ENCODE measurements around the gene SNRNP40. TPM values are rescaled to one million over a fixed set of nuclear protein-coding genes. Genes with fewer than 3 reads are reported as not detected.
A peak's percentile ranks its signal among the peaks of the same experiment; 100 is the strongest.
"Not testable (repeated sequence)": the region's sequence is repeated elsewhere in the genome, so short reads cannot be mapped to it uniquely, and the experiment has no call there.

Gene SNRNP40
- total RNA-seq, 1 donor from 2014 or later, result 118 TPM

DNA sequence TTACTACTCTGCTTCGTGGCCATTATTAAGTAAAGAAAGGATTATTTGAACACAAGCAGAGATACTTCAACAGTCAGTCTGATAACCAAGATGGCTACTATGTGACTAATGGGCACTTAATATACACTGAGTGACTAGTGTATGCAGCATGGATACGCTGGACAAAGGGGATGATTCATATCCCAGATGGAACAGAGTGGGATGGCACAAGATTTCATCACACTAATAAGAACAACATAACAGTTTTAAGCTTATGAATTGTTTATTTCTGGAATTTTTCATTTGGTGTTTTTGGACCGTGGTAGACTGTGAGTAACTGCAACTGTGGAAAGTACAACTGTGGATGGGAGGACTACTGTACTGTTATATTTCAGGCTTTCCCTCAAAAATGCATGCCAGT is 9.7 kb upstream of the SNRNP40 start:
- peaks cover 7% of the 10 kb centered on the region for H3K36me3 Mint-ChIP-seq (ENCODE audit: low read depth)
- peaks cover 10% of the 10 kb centered on the region for H3K4me1 Mint-ChIP-seq (ENCODE audit: low read depth)
- intact Hi-C loops (cut with micrococcal nuclease), result no loop called here
- H3K9me3 Mint-ChIP-seq, result no peaks in the 10 kb centered on the region
- H3K4me3 Mint-ChIP-seq, result no peak overlapping the region
- DNase-seq (ENCODE audit: low spot score), result no peak
- no peak overlapping the region for H3K27ac Mint-ChIP-seq
- H3K27me3 Mint-ChIP-seq (ENCODE audit: insufficient read depth), result no peaks in the 10 kb centered on the region

DNA sequence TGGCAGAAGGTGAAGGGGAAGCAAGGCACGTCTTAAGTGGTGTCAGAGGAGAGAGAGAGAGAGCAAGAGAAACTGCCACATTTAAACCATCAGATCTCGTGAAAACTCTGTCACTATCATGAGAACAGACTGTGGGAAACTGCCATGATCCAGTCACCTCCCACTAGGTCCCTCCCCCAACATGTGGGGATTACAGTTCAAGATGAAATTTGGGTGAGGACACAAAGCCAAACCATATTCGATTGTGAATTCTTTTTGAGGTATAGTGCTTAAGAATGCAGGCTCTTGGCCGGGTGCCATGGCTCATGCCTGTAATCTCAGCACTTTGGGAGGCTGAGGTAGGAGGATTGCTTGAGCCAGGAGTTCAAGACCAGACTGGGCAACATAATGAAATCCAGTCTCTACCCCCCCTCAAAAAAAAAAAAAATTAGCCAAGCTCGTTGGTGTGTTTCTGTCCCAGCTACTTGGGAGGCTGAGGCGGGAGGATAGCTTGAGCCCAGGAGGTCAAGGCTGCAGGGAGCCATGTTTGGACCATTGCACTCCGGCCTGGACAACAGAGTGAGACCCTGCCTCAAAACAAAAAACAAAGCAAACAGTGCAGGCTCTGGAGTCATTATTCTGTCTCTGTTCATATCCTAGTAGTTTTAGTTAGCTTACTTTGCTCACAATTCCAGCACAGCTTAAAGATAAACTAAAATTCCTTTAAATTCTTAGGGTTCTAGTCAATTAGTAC is 6.3 kb upstream of the SNRNP40 start:
- H3K9me3 Mint-ChIP-seq, result no peaks in the 10 kb centered on the region

DNA sequence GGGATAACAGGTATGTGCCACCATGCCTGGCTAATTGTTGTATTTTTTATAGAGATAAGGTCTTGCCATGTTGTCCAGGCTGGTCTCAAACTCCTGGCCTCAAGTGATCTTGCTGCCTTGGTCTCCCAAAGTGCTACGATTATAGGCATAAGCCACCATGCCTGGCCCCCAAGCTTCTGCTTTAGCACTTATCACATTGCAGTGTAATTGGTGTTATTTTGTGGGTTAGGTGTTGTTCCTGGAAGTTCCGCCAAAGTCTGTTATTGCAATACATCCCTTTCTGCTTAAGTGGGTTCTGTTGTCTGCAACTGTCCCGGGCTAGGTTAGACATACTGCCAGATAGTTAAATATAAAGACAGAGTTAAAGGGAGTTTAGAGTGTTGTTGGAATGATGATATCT is 3.6 kb upstream of the SNRNP40 start:
- Mint-ChIP-seq H3K27me3 (ENCODE audit: insufficient read depth) (no peaks in the 10 kb centered on the region), H3K4me3 (no peak overlapping the region), H3K36me3 (ENCODE audit: low read depth) (peaks cover 8% of the 10 kb centered on the region), H3K9me3 (no peaks in the 10 kb centered on the region), H3K27ac (no peak overlapping the region), H3K4me1 (ENCODE audit: low read depth) (peaks cover 15% of the 10 kb centered on the region)
- intact Hi-C loops (cut with micrococcal nuclease), result no loop called here
- DNase-seq (ENCODE audit: low spot score), result no peak

More for the DNA sequence above, 6.3 kb upstream of the SNRNP40 start:
- Mint-ChIP-seq H3K27me3 (ENCODE audit: insufficient read depth) (no peaks in the 10 kb centered on the region), H3K27ac (no peak overlapping the region), H3K4me1 (ENCODE audit: low read depth) (peaks cover 18% of the 10 kb centered on the region), H3K4me3 (no peak overlapping the region), H3K36me3 (ENCODE audit: low read depth) (peaks cover 5% of the 10 kb centered on the region)
- intact Hi-C loops (cut with micrococcal nuclease), result no loop called here
- no peak for DNase-seq (ENCODE audit: low spot score)

DNA sequence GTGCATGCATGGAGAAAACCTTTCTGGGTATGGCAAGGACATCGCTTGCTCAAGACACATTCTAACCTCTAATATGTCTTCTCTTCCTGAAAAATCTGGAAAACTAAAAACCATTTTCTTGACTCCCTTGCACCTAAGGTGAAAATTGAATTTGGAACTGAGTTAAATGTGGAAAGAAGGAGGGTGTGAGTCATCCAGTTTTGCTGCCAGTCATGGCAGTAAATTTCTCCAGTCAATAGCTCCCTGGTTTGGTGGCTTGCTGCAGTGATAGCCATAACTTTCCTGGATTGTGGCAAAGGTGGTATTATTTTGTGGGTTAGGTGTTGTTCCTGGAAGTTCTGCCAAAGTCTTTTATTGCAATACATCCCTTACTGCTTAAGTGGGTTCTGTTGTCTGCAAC is 2.8 kb upstream of the SNRNP40 start:
- no peaks in the 10 kb centered on the region for H3K27me3 Mint-ChIP-seq (ENCODE audit: insufficient read depth)
- no peak overlapping the region for H3K27ac Mint-ChIP-seq
- DNase-seq (ENCODE audit: low spot score), result no peak
- H3K9me3 Mint-ChIP-seq, result no peaks in the 10 kb centered on the region
- peaks cover 12% of the 10 kb centered on the region for H3K36me3 Mint-ChIP-seq (ENCODE audit: low read depth)
- peak overlapping the region; percentile 3 for H3K4me3 Mint-ChIP-seq
- intact Hi-C loops (cut with micrococcal nuclease), result loop anchor here (5.0 to 10.0 kb wide), 3 partner anchors 545 to 1885 kb away; partner anchors contain the start of genes LAPTM5, RBBP4, TRIM62 and ZBTB8OS
- peaks cover 15% of the 10 kb centered on the region for H3K4me1 Mint-ChIP-seq (ENCODE audit: low read depth)

DNA sequence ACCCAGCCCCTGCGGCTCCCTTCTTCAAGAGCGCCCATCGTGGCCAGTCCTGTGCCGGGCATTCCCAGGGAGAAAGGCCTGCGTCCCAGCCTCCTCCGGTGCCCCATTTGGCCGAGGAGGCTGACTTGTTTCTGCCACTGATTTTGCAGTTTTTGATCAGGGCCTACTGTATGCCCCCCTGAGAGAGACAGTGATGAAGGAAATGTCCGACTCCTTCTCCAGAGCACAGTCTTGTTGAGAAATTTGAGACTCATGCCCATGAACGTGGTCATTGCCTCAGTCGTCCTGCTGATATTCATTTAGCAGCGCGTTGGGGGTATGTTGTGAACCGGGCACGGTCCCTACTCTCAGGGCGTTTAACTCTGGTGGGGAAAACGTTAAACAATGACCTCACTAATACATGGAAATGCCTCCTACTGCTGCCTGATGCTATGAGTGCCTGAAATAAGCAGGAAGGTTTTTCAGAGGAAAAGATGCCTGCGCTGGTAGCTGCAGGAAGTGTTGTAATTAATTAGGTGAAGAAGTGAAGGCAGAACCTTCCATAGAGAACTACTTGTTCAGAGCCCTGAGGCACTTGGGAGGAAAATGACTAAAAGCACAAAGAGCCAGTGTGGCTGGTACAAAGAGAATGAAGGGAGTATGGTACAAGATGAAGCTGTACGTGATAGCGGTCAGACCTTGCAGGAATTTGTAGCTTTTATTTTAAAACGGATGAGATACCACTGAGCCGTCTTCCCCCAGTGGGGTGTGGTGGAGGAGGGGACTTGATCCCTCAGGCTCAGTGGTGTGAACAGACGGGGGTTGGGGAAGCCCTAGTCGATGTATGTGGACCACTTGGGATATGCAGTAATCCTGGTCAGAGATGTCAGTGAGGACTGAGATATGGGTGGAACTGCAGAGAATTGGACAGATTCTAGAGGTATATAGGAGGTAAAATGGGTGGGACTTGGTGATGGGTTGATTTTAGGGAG is 974 bp upstream of the SNRNP40 start:
- no peaks in the 10 kb centered on the region for H3K27me3 Mint-ChIP-seq (ENCODE audit: insufficient read depth)
- DNase-seq (ENCODE audit: low spot score), result no peak
- intact Hi-C loops (cut with micrococcal nuclease), result loop anchor here (2.0 to 10.0 kb wide), 10 partner anchors 37 to 1887 kb away; partner anchors contain the start of genes LAPTM5, PUM1, RBBP4 and TRIM62

DNA sequence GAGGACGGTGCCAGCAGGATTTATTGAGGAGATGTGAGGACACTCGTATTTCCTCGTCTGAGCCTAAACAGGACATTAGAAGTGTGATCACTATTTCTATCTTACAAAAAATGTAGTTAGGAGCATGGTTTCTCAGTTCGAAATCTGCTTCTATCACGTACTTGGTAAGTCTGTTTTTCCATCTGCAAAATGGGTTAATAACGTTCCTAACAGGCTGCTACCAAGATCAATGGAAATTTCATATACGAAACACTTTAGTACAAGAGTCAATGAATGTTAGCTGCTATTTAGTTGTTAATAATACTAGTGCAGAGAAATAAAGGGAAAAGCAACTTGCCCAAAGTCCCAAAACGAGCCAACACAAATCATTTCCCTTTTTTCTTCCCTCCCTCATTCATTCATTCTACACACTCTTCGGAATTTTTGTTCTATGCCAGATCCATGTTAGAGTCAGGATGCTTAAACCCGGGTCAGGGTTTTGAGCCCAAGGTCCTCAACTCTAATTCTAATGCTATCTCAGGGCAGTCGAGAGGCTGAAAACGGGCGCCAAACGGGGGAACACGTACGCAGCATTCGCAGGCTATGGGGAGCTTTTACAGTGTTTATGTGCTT is 608 bp downstream of the SNRNP40 start:
- Mint-ChIP-seq H3K4me1 (ENCODE audit: low read depth) (peaks cover 28% of the 10 kb centered on the region), H3K27me3 (ENCODE audit: insufficient read depth) (no peaks in the 10 kb centered on the region), H3K36me3 (ENCODE audit: low read depth) (peaks cover 32% of the 10 kb centered on the region), H3K27ac (no peak overlapping the region), H3K4me3 (no peak overlapping the region), H3K9me3 (no peaks in the 10 kb centered on the region)
- no peak for DNase-seq (ENCODE audit: low spot score)
- intact Hi-C loops (cut with micrococcal nuclease), result loop anchor here (1.0 to 10.0 kb wide), 12 partner anchors 39 to 1889 kb away; partner anchors contain the start of genes LAPTM5, PEF1, PUM1 and RBBP4

More for the DNA sequence above, 974 bp upstream of the SNRNP40 start:
- H3K27ac Mint-ChIP-seq, result no peak overlapping the region
- peaks cover 23% of the 10 kb centered on the region for H3K36me3 Mint-ChIP-seq (ENCODE audit: low read depth)
- peaks cover 27% of the 10 kb centered on the region for H3K4me1 Mint-ChIP-seq (ENCODE audit: low read depth)
- H3K9me3 Mint-ChIP-seq, result no peaks in the 10 kb centered on the region
- H3K4me3 Mint-ChIP-seq, result no peak overlapping the region

DNA sequence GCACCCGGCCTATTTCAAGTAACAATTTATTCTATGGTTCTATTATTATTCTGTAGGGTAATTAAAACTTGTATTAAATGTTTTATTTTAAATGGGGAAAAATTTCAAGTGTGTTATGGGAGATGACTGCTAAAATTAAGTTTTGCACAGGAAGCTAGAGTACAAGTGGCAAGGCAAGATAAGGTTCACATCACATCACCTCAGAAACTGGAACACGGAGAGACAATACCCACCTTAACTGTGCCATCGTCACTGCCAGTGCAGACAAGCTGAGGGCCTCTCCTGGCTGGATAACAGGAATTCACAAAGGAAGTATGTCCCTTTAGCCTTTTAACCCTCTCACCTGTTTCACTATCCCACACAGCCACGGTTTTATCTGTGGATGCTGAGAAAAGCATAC is 7.6 kb downstream of the SNRNP40 start:
- H3K27me3 Mint-ChIP-seq (ENCODE audit: insufficient read depth), result no peaks in the 10 kb centered on the region

DNA sequence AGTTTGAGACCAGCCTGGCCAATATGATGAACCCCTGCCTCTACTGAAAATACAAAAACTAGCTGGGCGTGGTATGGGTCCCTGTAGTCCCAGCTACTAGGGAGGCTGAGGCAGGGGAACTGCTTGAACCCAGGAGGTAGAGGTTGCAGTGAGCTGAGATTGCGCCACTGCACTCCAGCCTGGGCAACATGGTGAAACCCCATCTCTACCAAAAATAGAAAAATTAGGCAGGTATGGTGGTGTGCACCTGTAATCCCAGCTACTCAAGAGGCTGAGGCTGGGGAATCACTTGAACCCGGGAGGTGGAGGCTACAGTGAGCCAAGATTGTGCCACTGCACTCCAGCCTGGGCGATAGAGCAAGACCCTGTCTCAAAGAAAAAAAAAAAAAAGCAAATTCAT is 8.8 kb downstream of the SNRNP40 start:
- H3K4me1 Mint-ChIP-seq (ENCODE audit: low read depth), result peaks cover 13% of the 10 kb centered on the region
- H3K27ac Mint-ChIP-seq; H3K4me3 Mint-ChIP-seq; H3K27me3 Mint-ChIP-seq (ENCODE audit: insufficient read depth); H3K9me3 Mint-ChIP-seq; DNase-seq (ENCODE audit: low spot score); intact Hi-C loops (cut with micrococcal nuclease): not testable (repeated sequence)
- peaks cover 36% of the 10 kb centered on the region for H3K36me3 Mint-ChIP-seq (ENCODE audit: low read depth)

More for the DNA sequence above, 7.6 kb downstream of the SNRNP40 start:
- Mint-ChIP-seq H3K4me1 (ENCODE audit: low read depth) (peaks cover 17% of the 10 kb centered on the region), H3K36me3 (ENCODE audit: low read depth) (peaks cover 39% of the 10 kb centered on the region), H3K4me3 (no peak overlapping the region), H3K27ac (no peak overlapping the region), H3K9me3 (no peaks in the 10 kb centered on the region)
- no peak for DNase-seq (ENCODE audit: low spot score)
- intact Hi-C loops (cut with micrococcal nuclease), result no loop called here

DNA sequence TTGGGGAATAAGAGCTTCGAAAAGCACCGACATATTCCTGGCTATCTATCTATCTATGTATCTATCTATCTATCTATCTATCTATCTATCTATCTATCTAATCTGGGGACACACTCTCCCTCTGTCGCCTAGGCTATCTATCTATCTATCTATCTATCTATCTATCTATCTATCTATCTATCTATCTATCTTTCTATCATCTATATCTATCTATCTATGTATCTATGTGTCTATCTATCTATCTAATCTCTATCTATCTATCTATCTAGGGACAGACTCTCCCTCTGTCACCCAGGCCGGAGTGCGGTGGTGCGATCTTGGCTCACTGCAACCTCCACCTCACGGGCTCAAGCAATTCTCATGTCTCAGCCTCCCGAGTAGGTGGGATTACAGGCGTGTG is 14.2 kb downstream of the SNRNP40 start:
- peaks cover 32% of the 10 kb centered on the region for H3K36me3 Mint-ChIP-seq (ENCODE audit: low read depth)
- H3K27me3 Mint-ChIP-seq (ENCODE audit: insufficient read depth); H3K27ac Mint-ChIP-seq; DNase-seq (ENCODE audit: low spot score); intact Hi-C loops (cut with micrococcal nuclease); H3K4me1 Mint-ChIP-seq (ENCODE audit: low read depth); H3K4me3 Mint-ChIP-seq; H3K9me3 Mint-ChIP-seq: not testable (repeated sequence)

DNA sequence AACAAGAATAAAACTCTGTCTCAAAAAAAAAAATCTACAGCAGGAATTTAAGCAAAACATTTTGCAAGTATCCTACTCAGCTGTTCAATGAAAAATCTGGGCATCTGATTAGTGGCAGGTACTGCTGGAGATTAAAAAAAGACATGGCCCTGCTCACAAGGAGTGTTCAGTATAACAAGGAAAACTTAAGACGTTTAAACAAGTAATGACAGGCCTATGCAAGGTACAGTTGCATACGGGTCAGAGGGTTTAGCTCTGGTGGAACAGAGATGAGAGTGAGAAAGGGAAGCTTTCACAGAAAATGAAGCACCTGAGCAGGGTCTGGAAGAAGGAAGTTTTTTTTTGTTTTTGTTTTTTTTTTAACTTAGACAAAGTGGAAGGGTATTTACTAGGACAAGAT is 23.0 kb downstream of the SNRNP40 start:
- Mint-ChIP-seq H3K4me3 (no peak overlapping the region), H3K4me1 (ENCODE audit: low read depth) (peaks cover 4% of the 10 kb centered on the region), H3K9me3 (no peaks in the 10 kb centered on the region), H3K27ac (no peak overlapping the region), H3K36me3 (ENCODE audit: low read depth) (peaks cover 51% of the 10 kb centered on the region), H3K27me3 (ENCODE audit: insufficient read depth) (no peaks in the 10 kb centered on the region)
- intact Hi-C loops (cut with micrococcal nuclease), result no loop called here
- no peak for DNase-seq (ENCODE audit: low spot score)

DNA sequence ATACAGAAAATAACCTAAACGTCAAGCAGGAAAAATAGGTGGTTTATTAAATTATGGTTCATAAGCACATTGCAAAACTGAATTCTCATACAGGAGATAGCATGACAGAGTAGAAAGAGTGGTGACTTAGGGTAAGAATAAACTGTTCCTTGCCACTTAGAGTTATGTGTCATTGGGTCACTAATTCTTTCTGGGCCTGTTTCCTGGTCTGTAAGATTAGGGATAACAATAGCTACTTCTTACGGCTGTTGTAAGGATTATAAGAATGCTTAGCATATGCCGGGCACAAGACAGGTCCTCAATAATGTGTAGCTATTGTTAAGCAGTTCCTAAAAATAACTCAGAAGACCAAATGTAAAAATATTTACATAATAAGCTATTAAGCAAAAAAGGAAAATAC is 24.2 kb downstream of the SNRNP40 start:
- Mint-ChIP-seq H3K36me3 (ENCODE audit: low read depth) (peaks cover 48% of the 10 kb centered on the region), H3K27ac (no peak overlapping the region)
- intact Hi-C loops (cut with micrococcal nuclease), result no loop called here

DNA sequence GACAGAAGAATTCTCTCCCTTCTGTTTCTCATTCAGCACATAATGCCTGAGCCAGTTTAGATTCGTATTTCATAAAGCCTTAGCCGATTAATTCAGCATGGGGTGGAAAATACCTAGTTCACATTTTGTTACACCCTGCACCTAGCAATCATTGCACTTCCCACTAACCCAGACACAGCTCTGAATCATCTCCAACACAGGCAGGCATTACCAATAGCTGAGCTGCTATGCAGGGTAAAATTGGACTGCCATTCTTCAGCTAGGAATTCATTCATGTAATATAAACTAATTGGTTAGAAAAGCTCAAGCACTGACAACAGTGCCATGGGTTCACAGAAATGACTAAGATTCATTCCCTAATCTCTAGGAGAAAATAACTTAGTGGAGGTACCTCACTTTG is 30.0 kb downstream of the SNRNP40 start:
- peaks cover 51% of the 10 kb centered on the region for H3K36me3 Mint-ChIP-seq (ENCODE audit: low read depth)

More for the DNA sequence above, 24.2 kb downstream of the SNRNP40 start:
- Mint-ChIP-seq H3K27me3 (ENCODE audit: insufficient read depth) (no peaks in the 10 kb centered on the region), H3K4me1 (ENCODE audit: low read depth) (peaks cover 4% of the 10 kb centered on the region), H3K9me3 (no peaks in the 10 kb centered on the region), H3K4me3 (no peak overlapping the region)
- DNase-seq (ENCODE audit: low spot score), result no peak

More for the DNA sequence above, 30.0 kb downstream of the SNRNP40 start:
- Mint-ChIP-seq H3K4me3 (no peak overlapping the region), H3K9me3 (no peaks in the 10 kb centered on the region), H3K27me3 (ENCODE audit: insufficient read depth) (no peaks in the 10 kb centered on the region), H3K27ac (no peak overlapping the region), H3K4me1 (ENCODE audit: low read depth) (no peaks in the 10 kb centered on the region)
- intact Hi-C loops (cut with micrococcal nuclease), result no loop called here
- DNase-seq (ENCODE audit: low spot score), result no peak
